Mammary epithelial cell (primary cell): Measurements from ENCODE around the gene RABGGTB.

ENCODE experiments used
- EZH2 ChIP-seq: IDR thresholded peaks from 2 replicates; pipeline ENCODE4 v1.6.1; 2012; ENCODE audit warnings: low read length, inconsistent platforms, borderline replicate concordance
- TF ChIP-seq, protein P1 (sequence below), 2 donors: IDR thresholded peaks in 1 of 2; conservative IDR thresholded peaks in 1 of 2; 2 replicates each; pipeline ENCODE4 v1.5.1; 2011 to 2012; ENCODE audit warnings: inconsistent platforms in 2 of 2, low read length in 2 of 2, mild to moderate bottlenecking in 2 of 2, control low read depth in 1 of 2, low read depth in 1 of 2; ENCODE audit not compliant: insufficient read depth in 1 of 2; ENCODE audit errors: extremely low read depth in 1 of 2

DNA sequence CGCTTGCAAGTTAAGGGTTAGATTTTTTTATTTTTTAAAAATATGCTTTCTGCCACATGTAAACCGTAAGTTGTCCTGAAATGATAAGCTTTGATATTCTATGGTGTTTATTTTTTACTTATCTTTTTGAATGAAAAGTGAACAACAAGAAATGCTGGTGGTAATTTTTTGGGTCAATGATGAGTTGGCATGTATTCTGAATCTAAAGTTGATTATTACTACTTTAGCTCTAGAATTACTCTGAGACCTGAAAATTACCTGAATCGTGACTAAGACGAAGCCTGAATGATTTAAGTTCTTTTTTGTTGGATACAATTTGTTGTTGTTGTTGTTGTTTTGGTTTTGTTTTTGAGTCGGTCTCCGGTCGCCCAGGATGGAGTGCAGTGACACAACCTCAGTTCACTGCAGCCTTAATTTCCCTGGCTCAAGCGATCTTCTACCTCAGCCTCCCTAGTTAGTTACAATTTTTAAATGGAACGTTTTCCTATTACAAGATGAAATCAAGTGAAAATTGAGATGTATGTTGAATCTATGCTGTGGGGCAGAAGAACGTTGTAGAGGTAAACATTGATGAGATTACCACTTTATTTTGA, 941 bp downstream of the RABGGTB start:
- no peak for TF ChIP-seq EZH2
- TF ChIP-seq, protein P1, sequence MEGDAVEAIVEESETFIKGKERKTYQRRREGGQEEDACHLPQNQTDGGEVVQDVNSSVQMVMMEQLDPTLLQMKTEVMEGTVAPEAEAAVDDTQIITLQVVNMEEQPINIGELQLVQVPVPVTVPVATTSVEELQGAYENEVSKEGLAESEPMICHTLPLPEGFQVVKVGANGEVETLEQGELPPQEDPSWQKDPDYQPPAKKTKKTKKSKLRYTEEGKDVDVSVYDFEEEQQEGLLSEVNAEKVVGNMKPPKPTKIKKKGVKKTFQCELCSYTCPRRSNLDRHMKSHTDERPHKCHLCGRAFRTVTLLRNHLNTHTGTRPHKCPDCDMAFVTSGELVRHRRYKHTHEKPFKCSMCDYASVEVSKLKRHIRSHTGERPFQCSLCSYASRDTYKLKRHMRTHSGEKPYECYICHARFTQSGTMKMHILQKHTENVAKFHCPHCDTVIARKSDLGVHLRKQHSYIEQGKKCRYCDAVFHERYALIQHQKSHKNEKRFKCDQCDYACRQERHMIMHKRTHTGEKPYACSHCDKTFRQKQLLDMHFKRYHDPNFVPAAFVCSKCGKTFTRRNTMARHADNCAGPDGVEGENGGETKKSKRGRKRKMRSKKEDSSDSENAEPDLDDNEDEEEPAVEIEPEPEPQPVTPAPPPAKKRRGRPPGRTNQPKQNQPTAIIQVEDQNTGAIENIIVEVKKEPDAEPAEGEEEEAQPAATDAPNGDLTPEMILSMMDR (conservative IDR thresholded peaks at IDR 0.05 in 1 of 2, IDR thresholded peaks at IDR 0.05 in 1 of 2; ENCODE audit: extremely low read depth in 1 of 2, insufficient read depth in 1 of 2, low read depth in 1 of 2, low read length in 2 of 2), result no peak
